Activated T-cell treated with anti-CD3 and anti-CD28 coated beads, Interleukin-2, amount 50 U/mL, for 4 hours (primary cell): ENCODE results near the gene GRAMD1A. TPM values are rescaled to one million over a fixed set of nuclear protein-coding genes. Genes with fewer than 3 reads are reported as not detected.
"Not testable (repeated sequence)": the region's sequence is repeated elsewhere in the genome, so short reads cannot be mapped to it uniquely, and the experiment has no call there.

Experiments
- ATAC-seq, 2 donors: fragments of 200-7000 bp; cut with Tn5 transposase; one replicate each; pipeline ENCODE4 v1.10.0; 2021
- DNase-seq: peaks from one replicate; pipeline ENCODE4 v3.0.0-alpha.2; 2020
- H3K27me3 Mint-ChIP-seq: one replicate; pipeline ENCODE4 v1.8.0; 2021; ENCODE audit warnings: low read depth, mixed read lengths
- H3K36me3 Mint-ChIP-seq: one replicate; pipeline ENCODE4 v1.8.0; 2022; ENCODE audit warnings: mixed read lengths; ENCODE audit not compliant: insufficient read depth
- H3K4me1 Mint-ChIP-seq: one replicate; pipeline ENCODE4 v1.8.0; 2021; ENCODE audit warnings: low read depth, mixed read lengths
- H3K4me3 Mint-ChIP-seq: one replicate; pipeline ENCODE4 v1.8.0; 2021; ENCODE audit warnings: mild to moderate bottlenecking, moderate library complexity, mixed read lengths
- H3K9me3 Mint-ChIP-seq: one replicate; pipeline ENCODE4 v1.8.0; 2021; ENCODE audit warnings: mixed read lengths
- total RNA-seq, 3 donors: library from RNA; stranded (reverse); gene quantifications; one replicate each; pipeline ENCODE4 v1.2.1, GENCODE V29; 2021

GRAMD1A gene
- total RNA-seq, 3 donors from 2014 or later, result 162 to 192 (median 170) TPM

GRCh38 chr19:35004517-35005255 lies 4.6 kb downstream of the GRAMD1A start:
- no peak for DNase-seq
- Mint-ChIP-seq H3K36me3 (peaks cover 13% of the 10 kb centered on the region), H3K4me3 (peak overlapping the region; percentile 4), H3K9me3 (no peaks in the 10 kb centered on the region), H3K27me3 (no peaks in the 10 kb centered on the region), H3K4me1 (peaks cover 50% of the 10 kb centered on the region)
- ATAC-seq, result no peak

- peaks cover 16% of the 10 kb centered on the region for H3K36me3 Mint-ChIP-seq
- no peaks in the 10 kb centered on the region for H3K27me3 Mint-ChIP-seq
- H3K4me3 Mint-ChIP-seq, result no peak overlapping the region
- DNase-seq (no peak), ATAC-seq (no peak)
- peaks cover 53% of the 10 kb centered on the region for H3K4me1 Mint-ChIP-seq
- H3K9me3 Mint-ChIP-seq, result no peaks in the 10 kb centered on the region
Observed at GRCh38 chr19:35005256-35005977, 5.3 kb downstream of the GRAMD1A start.

GRCh38 chr19:35006007-35006341 lies 5.9 kb downstream of the GRAMD1A start:
- not testable (repeated sequence) for ATAC-seq, DNase-seq, H3K4me3 Mint-ChIP-seq, H3K27me3 Mint-ChIP-seq, H3K9me3 Mint-ChIP-seq
- peaks cover 19% of the 10 kb centered on the region for H3K36me3 Mint-ChIP-seq
- peaks cover 58% of the 10 kb centered on the region for H3K4me1 Mint-ChIP-seq

- H3K4me3 Mint-ChIP-seq, result no peak overlapping the region
- DNase-seq (no peak), ATAC-seq (no peak)
- peaks cover 19% of the 10 kb centered on the region for H3K36me3 Mint-ChIP-seq
- no peaks in the 10 kb centered on the region for H3K27me3 Mint-ChIP-seq
- no peaks in the 10 kb centered on the region for H3K9me3 Mint-ChIP-seq
- peaks cover 58% of the 10 kb centered on the region for H3K4me1 Mint-ChIP-seq
Observed at GRCh38 chr19:35006342-35006998, 6.3 kb downstream of the GRAMD1A start.

- DNase-seq, result no peak
- H3K27me3 Mint-ChIP-seq, result no peaks in the 10 kb centered on the region
- H3K36me3 Mint-ChIP-seq, result peaks cover 17% of the 10 kb centered on the region
- ATAC-seq, result no peak
- H3K9me3 Mint-ChIP-seq, result no peaks in the 10 kb centered on the region
- H3K4me3 Mint-ChIP-seq, result no peak overlapping the region
- H3K4me1 Mint-ChIP-seq, result peaks cover 58% of the 10 kb centered on the region
Observed at GRCh38 chr19:35006999-35007365, 6.9 kb downstream of the GRAMD1A start.

- H3K4me1 Mint-ChIP-seq, result peaks cover 58% of the 10 kb centered on the region
- not testable (repeated sequence) for H3K4me3 Mint-ChIP-seq, DNase-seq, ATAC-seq, H3K9me3 Mint-ChIP-seq, H3K27me3 Mint-ChIP-seq
- peaks cover 14% of the 10 kb centered on the region for H3K36me3 Mint-ChIP-seq
Observed at GRCh38 chr19:35007427-35007826, 7.3 kb downstream of the GRAMD1A start.

- H3K36me3 Mint-ChIP-seq, result peaks cover 14% of the 10 kb centered on the region
- DNase-seq, result no peak
- H3K4me3 Mint-ChIP-seq, result no peak overlapping the region
- no peaks in the 10 kb centered on the region for H3K27me3 Mint-ChIP-seq
- no peaks in the 10 kb centered on the region for H3K9me3 Mint-ChIP-seq
- ATAC-seq, result no peak
- peaks cover 59% of the 10 kb centered on the region for H3K4me1 Mint-ChIP-seq
Observed at GRCh38 chr19:35008891-35009341, 8.8 kb downstream of the GRAMD1A start.

GRCh38 chr19:35009424-35010415 lies 9.6 kb downstream of the GRAMD1A start:
- peaks cover 19% of the 10 kb centered on the region for H3K36me3 Mint-ChIP-seq
- H3K4me1 Mint-ChIP-seq, result peaks cover 61% of the 10 kb centered on the region
- H3K9me3 Mint-ChIP-seq, result no peaks in the 10 kb centered on the region
- ATAC-seq (no peak), DNase-seq (no peak)
- no peaks in the 10 kb centered on the region for H3K27me3 Mint-ChIP-seq
- H3K4me3 Mint-ChIP-seq, result no peak overlapping the region

- no peaks in the 10 kb centered on the region for H3K9me3 Mint-ChIP-seq
- H3K4me3 Mint-ChIP-seq, result no peak overlapping the region
- no peak for ATAC-seq
- peaks cover 24% of the 10 kb centered on the region for H3K36me3 Mint-ChIP-seq
- no peaks in the 10 kb centered on the region for H3K27me3 Mint-ChIP-seq
- H3K4me1 Mint-ChIP-seq, result peaks cover 64% of the 10 kb centered on the region
- DNase-seq, result no peak
Observed at GRCh38 chr19:35011091-35011689, 11.1 kb downstream of the GRAMD1A start.

- Mint-ChIP-seq H3K36me3 (peaks cover 20% of the 10 kb centered on the region), H3K9me3 (no peaks in the 10 kb centered on the region), H3K4me1 (peaks cover 61% of the 10 kb centered on the region), H3K4me3 (no peak overlapping the region), H3K27me3 (no peaks in the 10 kb centered on the region)
- DNase-seq, result no peak
- no peak for ATAC-seq
Observed at GRCh38 chr19:35011737-35012682, 11.9 kb downstream of the GRAMD1A start.

- no peaks in the 10 kb centered on the region for H3K9me3 Mint-ChIP-seq
- peaks cover 66% of the 10 kb centered on the region for H3K4me1 Mint-ChIP-seq
- DNase-seq, result peak; percentile 81
Observed at GRCh38 chr19:35013041-35013819, 13.1 kb downstream of the GRAMD1A start.

More at GRCh38 chr19:35013041-35013819, 13.1 kb downstream of the GRAMD1A start:
- Mint-ChIP-seq H3K36me3 (peaks cover 29% of the 10 kb centered on the region), H3K27me3 (no peaks in the 10 kb centered on the region), H3K4me3 (peak overlapping the region; percentile 74)
- ATAC-seq, result peak; percentile 84 to 87
